ENCODE data around the gene PATL1. TPM values are rescaled to one million over a fixed set of nuclear protein-coding genes. Genes with fewer than 3 reads are reported as not detected.

PATL1 gene
- total RNA-seq, 2 experiments from 2014 or later, result 51.8 to 55.2 TPM

GRCh38 chr11:59600636-59601035 lies 68.2 kb downstream of the PATL1 start:
- Mint-ChIP-seq H3K27me3 (no peaks in the 10 kb centered on the region), H3K9me3 (no peaks in the 10 kb centered on the region), H3K27ac (no peak overlapping the region), H3K36me3 (ENCODE audit: low read depth) (peaks cover 96% of the 10 kb centered on the region), H3K4me1 (ENCODE audit: low read depth) (peaks cover 8% of the 10 kb centered on the region), H3K4me3 (no peak overlapping the region)
- no peak overlapping the region for H3K27ac ChIP-seq (ENCODE audit: low read depth in 1 of 2, low read length in 2 of 2)
- intact Hi-C loops (cut with DNase I, micrococcal nuclease), result no loop called here
- no peak for TF ChIP-seq CTCF (IDR thresholded peaks at IDR 0.05)
- peaks cover 93% of the 10 kb centered on the region for H3K36me3 ChIP-seq (ENCODE audit: insufficient read depth, low read length)
- no peak overlapping the region for H3K4me3 ChIP-seq (ENCODE audit: low read length)
- ChIA-PET POLR2A (interaction anchor here (2.7 kb wide), 1 partner anchor 15 kb away, joined by 11 read pairs; the partner anchor contains the start of gene OSBP), CTCF (no interaction called here)
- no peaks in the 10 kb centered on the region for H3K27me3 ChIP-seq (ENCODE audit: control insufficient read depth in 1 of 2, insufficient read depth in 2 of 2, low read length in 2 of 2)
- DNase-seq (no peak), ATAC-seq (ENCODE audit: poor library complexity) (no peak)
- no peaks in the 10 kb centered on the region for H3K9me3 ChIP-seq (ENCODE audit: control insufficient read depth in 1 of 2, insufficient read depth in 1 of 2, low read length in 2 of 2)
- H3K4me1 ChIP-seq (ENCODE audit: insufficient read depth, low read length), result no peaks in the 10 kb centered on the region

- POLR2A ChIA-PET, result interaction anchor here (2.7 kb wide), 1 partner anchor 16 kb away, joined by 11 read pairs; the partner anchor contains the start of gene OSBP
- H3K4me3 Mint-ChIP-seq, result no peak overlapping the region
These were observed 68.6 kb downstream of the PATL1 start for GRCh38 chr11:59600234-59600633.

GRCh38 chr11:59598961-59599360 lies 69.9 kb downstream of the PATL1 start:
- H3K27me3 Mint-ChIP-seq, result no peaks in the 10 kb centered on the region
- H3K4me1 ChIP-seq (ENCODE audit: insufficient read depth, low read length), result no peaks in the 10 kb centered on the region
- H3K9me3 Mint-ChIP-seq, result no peaks in the 10 kb centered on the region
- H3K27ac Mint-ChIP-seq, result no peak overlapping the region
- H3K9me3 ChIP-seq (ENCODE audit: control insufficient read depth in 1 of 2, insufficient read depth in 1 of 2, low read length in 2 of 2), result no peaks in the 10 kb centered on the region
- ChIA-PET CTCF (no interaction called here), POLR2A (no interaction called here)
- no peak overlapping the region for H3K27ac ChIP-seq (ENCODE audit: low read depth in 1 of 2, low read length in 2 of 2)
- H3K4me3 ChIP-seq (ENCODE audit: low read length), result no peak overlapping the region
- peaks cover 92% of the 10 kb centered on the region for H3K36me3 ChIP-seq (ENCODE audit: insufficient read depth, low read length)
- ATAC-seq (ENCODE audit: poor library complexity), result no peak
- H3K4me3 Mint-ChIP-seq, result no peak overlapping the region
- H3K36me3 Mint-ChIP-seq (ENCODE audit: low read depth), result peaks cover 98% of the 10 kb centered on the region
- no peak for TF ChIP-seq CTCF (IDR thresholded peaks at IDR 0.05)
- DNase-seq, result no peak
- intact Hi-C loops (cut with DNase I, micrococcal nuclease), result no loop called here
- H3K4me1 Mint-ChIP-seq (ENCODE audit: low read depth), result peaks cover 4% of the 10 kb centered on the region
- no peaks in the 10 kb centered on the region for H3K27me3 ChIP-seq (ENCODE audit: control insufficient read depth in 1 of 2, insufficient read depth in 2 of 2, low read length in 2 of 2)

More at GRCh38 chr11:59600234-59600633, 68.6 kb downstream of the PATL1 start:
- Mint-ChIP-seq H3K36me3 (ENCODE audit: low read depth) (peaks cover 96% of the 10 kb centered on the region), H3K9me3 (no peaks in the 10 kb centered on the region), H3K27ac (no peak overlapping the region), H3K27me3 (no peaks in the 10 kb centered on the region), H3K4me1 (ENCODE audit: low read depth) (peaks cover 7% of the 10 kb centered on the region)
- no peaks in the 10 kb centered on the region for H3K27me3 ChIP-seq (ENCODE audit: control insufficient read depth in 1 of 2, insufficient read depth in 2 of 2, low read length in 2 of 2)
- H3K4me3 ChIP-seq (ENCODE audit: low read length), result no peak overlapping the region
- no peaks in the 10 kb centered on the region for H3K9me3 ChIP-seq (ENCODE audit: control insufficient read depth in 1 of 2, insufficient read depth in 1 of 2, low read length in 2 of 2)
- TF ChIP-seq CTCF (IDR thresholded peaks at IDR 0.05), result no peak
- CTCF ChIA-PET, result no interaction called here
- intact Hi-C loops (cut with DNase I, micrococcal nuclease), result no loop called here
- ATAC-seq (ENCODE audit: poor library complexity), result no peak
- H3K36me3 ChIP-seq (ENCODE audit: insufficient read depth, low read length), result peaks cover 90% of the 10 kb centered on the region
- H3K4me1 ChIP-seq (ENCODE audit: insufficient read depth, low read length), result no peaks in the 10 kb centered on the region
- no peak overlapping the region for H3K27ac ChIP-seq (ENCODE audit: low read depth in 1 of 2, low read length in 2 of 2)
- no peak for DNase-seq

Small RNAs within 50 kb of the gene (microRNA-seq; reads per million reads assigned to microRNA genes)
- gene MIR3162 (ENCODE audit: borderline microRNAs expressed, borderline replicate concordance), result 0.61 reads per million

Other genes with a start within 250 kb of the PATL1 start
- not detected for gene OR5A2, start 242.6 kb downstream of the PATL1 start, total RNA-seq
- gene OR5A1, start 232.6 kb downstream of the PATL1 start, total RNA-seq, result not detected
- gene OR4D6, start 212.1 kb downstream of the PATL1 start, total RNA-seq, result not detected
- not detected for gene OR4D10, start 195.7 kb downstream of the PATL1 start, total RNA-seq
- gene OR4D11, start 165.5 kb downstream of the PATL1 start, total RNA-seq, result not detected
- gene OR4D9, start 157.5 kb downstream of the PATL1 start, total RNA-seq, result not detected
- 10 to 100 TPM; 54.9 to 58.2 TPM for gene OSBP, start 53.3 kb downstream of the PATL1 start, total RNA-seq
- not detected for gene OR10V1, start 44.8 kb upstream of the PATL1 start, total RNA-seq
- gene STX3, start 86.3 kb upstream of the PATL1 start, total RNA-seq, result 1 to 10 TPM; 4.6 to 6.4 TPM
- 10 to 100 TPM; 22.8 to 24.6 TPM for gene MRPL16, start 141.7 kb upstream of the PATL1 start, total RNA-seq
- not detected for gene CBLIF, start 176.5 kb upstream of the PATL1 start, total RNA-seq
- not detected for gene TCN1, start 197.4 kb upstream of the PATL1 start, total RNA-seq
- not detected for gene OOSP3, start 209.7 kb upstream of the PATL1 start, total RNA-seq